Spleen (tissue), 7 donors: ENCODE measurements around the gene UGT1A7.

Source experiments
- CTCF ChIP-seq, 11 experiments: fragments of 200-600 bp in 7 of 11; fragments of 450-650 bp in 4 of 11; sonication (generic) in 4 of 11; IDR thresholded peaks in 8 of 11; conservative IDR thresholded peaks in 3 of 11; 1 replicate in 7 of 11; 2 replicates in 4 of 11; pipeline versions ENCODE4 v1.4.0 to v1.8.0; 2016 to 2021; ENCODE audit warnings: antibody characterized with exemption in 11 of 11, inconsistent platforms in 4 of 11, mild to moderate bottlenecking in 1 of 11
- POLR2A ChIP-seq, 3 donors: fragments of 450-650 bp; IDR thresholded peaks; one replicate each; pipeline ENCODE4 v1.5.1; 2017; ENCODE audit warnings: antibody characterized with exemption in 3 of 3, mild to moderate bottlenecking in 1 of 3
- donor health status: DM: no; HTN: no; CAD: no; lungs with moderate emphysema.
- donor health status: DM: no; HTN: no; CAD: no.
- donor health status: DM: no; HTN: no; CAD: no.

GRCh38 chr2:233754872-233755611 lies 73.3 kb downstream of the UGT1A7 start:
- no peak for TF ChIP-seq CTCF (IDR thresholded peaks at IDR 0.05 in 8 of 11, conservative IDR thresholded peaks at IDR 0.05 in 3 of 11)
- no peak for TF ChIP-seq POLR2A (IDR thresholded peaks at IDR 0.05)
